ENCODE measurements around the gene POLR1A. TPM values are rescaled to one million over a fixed set of nuclear protein-coding genes. Genes with fewer than 3 reads are reported as not detected.

Gene POLR1A
- total RNA-seq, 1 donor from 2014 or later = 43.2 TPM

DNA sequence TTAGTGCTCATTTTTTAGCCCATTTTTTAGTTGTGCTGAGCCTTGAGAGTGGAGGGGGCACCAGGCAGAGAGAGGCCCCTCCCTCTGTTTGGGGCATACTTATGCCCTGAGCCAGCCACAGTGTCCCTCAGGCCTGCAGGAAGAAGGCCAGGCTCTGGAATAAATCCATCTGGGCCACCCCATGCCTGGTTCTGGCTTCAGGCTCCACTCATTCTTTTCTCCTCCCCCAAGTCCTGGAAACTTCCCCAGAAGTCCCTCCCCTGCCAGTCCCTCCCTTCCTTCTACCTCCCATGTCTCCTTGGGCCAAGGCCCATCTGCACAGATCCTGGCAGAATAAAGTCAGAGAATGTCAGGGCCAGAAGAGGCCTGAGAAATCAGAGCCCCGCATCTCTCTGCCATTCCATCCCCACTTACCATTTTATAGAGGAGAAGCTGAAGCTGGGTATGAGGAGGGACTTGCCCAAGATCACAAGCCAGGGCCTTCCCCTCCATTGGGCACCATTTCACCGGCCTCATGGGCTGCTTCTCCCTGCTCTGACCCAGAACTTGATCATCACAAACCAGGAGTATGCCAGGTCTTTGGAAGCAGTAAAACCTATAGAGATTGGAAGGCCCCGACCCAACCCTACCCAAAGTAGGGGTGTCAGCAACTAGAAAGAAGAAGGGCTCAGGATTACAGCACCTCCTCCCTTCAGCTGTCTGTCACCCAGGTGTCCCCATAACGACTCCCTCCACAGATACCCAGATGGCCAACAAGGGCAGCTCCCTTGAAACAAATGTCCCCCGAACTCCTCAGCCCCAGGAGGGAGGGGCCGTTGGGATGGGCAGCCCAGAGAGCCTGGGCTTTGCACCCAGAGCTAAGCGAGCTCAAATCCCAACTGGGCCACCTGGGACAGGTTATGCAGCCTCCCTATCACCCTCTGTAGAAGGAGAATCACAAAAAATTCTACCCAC lies 108.4 kb downstream of the POLR1A start:
- no peaks in the 10 kb centered on the region for H3K36me3 Mint-ChIP-seq (ENCODE audit: unreplicated experiment)
- TF ChIP-seq, protein P1, sequence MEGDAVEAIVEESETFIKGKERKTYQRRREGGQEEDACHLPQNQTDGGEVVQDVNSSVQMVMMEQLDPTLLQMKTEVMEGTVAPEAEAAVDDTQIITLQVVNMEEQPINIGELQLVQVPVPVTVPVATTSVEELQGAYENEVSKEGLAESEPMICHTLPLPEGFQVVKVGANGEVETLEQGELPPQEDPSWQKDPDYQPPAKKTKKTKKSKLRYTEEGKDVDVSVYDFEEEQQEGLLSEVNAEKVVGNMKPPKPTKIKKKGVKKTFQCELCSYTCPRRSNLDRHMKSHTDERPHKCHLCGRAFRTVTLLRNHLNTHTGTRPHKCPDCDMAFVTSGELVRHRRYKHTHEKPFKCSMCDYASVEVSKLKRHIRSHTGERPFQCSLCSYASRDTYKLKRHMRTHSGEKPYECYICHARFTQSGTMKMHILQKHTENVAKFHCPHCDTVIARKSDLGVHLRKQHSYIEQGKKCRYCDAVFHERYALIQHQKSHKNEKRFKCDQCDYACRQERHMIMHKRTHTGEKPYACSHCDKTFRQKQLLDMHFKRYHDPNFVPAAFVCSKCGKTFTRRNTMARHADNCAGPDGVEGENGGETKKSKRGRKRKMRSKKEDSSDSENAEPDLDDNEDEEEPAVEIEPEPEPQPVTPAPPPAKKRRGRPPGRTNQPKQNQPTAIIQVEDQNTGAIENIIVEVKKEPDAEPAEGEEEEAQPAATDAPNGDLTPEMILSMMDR (IDR thresholded peaks at IDR 0.05) = no peak
- peak overlapping the region; percentile 90 for H3K27ac Mint-ChIP-seq (ENCODE audit: unreplicated experiment)
- no peaks in the 10 kb centered on the region for H3K27me3 Mint-ChIP-seq (ENCODE audit: unreplicated experiment)
- DNase-seq (ENCODE audit: extremely low spot score, unreplicated experiment) = no peak
- peak overlapping the region; percentile 22 for H3K4me3 Mint-ChIP-seq (ENCODE audit: unreplicated experiment)
- H3K9me3 Mint-ChIP-seq (ENCODE audit: unreplicated experiment) = no peaks in the 10 kb centered on the region
- peaks cover 65% of the 10 kb centered on the region for H3K4me1 Mint-ChIP-seq (ENCODE audit: unreplicated experiment)

- H3K4me1 Mint-ChIP-seq (ENCODE audit: unreplicated experiment) = peaks cover 65% of the 10 kb centered on the region
- H3K9me3 Mint-ChIP-seq (ENCODE audit: unreplicated experiment) = no peaks in the 10 kb centered on the region
- H3K4me3 Mint-ChIP-seq (ENCODE audit: unreplicated experiment) = no peak overlapping the region
- H3K27me3 Mint-ChIP-seq (ENCODE audit: unreplicated experiment) = no peaks in the 10 kb centered on the region
- H3K36me3 Mint-ChIP-seq (ENCODE audit: unreplicated experiment) = no peaks in the 10 kb centered on the region
- peak overlapping the region; percentile 90 for H3K27ac Mint-ChIP-seq (ENCODE audit: unreplicated experiment)
- DNase-seq (ENCODE audit: extremely low spot score, unreplicated experiment) = no peak
- TF ChIP-seq, protein P1 (IDR thresholded peaks at IDR 0.05) = no peak
Measured at GRCh38 chr2:85996591-85996990, 109.1 kb downstream of the POLR1A start.

DNA sequence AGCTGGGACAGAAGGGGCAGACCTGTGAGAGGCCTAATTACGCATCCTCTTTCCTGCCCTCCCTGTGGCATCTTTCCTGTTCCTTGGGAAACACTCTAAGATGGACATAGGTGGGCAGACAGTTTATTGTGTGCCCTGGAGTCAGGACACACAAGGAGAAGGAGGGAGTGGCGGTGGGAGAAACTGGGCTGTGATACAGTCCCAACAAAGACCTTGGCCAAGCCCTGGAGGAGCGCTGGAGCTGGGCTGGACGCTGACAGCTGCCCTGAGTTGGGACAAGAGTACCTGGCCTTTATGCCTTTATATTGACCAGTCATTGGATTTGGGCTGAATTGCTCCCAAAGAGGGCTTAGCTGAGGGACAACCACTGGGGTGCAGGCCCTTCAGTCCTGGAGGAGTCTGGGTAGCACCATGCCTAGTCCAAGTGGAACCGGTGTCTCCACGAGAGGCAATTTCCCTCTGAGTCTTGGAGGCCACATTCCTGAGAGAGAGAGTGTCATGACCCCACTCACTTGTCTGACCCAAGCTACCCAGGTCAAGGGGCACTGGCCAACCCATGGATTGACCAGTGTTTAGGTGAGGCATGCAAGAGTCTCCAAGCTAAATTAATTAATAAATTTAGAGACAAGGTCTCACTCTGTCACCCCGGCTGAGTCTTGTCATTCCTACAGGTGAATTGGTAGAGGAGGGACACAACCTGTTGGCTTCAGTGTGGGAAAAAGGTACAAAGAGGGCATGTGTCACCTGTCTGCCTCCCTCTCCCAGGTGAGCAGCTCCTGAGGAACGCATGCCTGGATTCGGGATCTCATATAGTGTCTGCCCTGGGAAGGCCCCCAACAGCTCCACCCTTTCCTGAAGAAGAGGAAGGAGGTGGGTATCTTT lies 109.8 kb downstream of the POLR1A start:
- Mint-ChIP-seq H3K9me3 (ENCODE audit: unreplicated experiment) (no peaks in the 10 kb centered on the region), H3K4me3 (ENCODE audit: unreplicated experiment) (no peak overlapping the region), H3K36me3 (ENCODE audit: unreplicated experiment) (no peaks in the 10 kb centered on the region), H3K27ac (ENCODE audit: unreplicated experiment) (no peak overlapping the region), H3K4me1 (ENCODE audit: unreplicated experiment) (peaks cover 61% of the 10 kb centered on the region), H3K27me3 (ENCODE audit: unreplicated experiment) (no peaks in the 10 kb centered on the region)
- TF ChIP-seq, protein P1 (IDR thresholded peaks at IDR 0.05) = no peak
- no peak for DNase-seq (ENCODE audit: extremely low spot score, unreplicated experiment)

DNA sequence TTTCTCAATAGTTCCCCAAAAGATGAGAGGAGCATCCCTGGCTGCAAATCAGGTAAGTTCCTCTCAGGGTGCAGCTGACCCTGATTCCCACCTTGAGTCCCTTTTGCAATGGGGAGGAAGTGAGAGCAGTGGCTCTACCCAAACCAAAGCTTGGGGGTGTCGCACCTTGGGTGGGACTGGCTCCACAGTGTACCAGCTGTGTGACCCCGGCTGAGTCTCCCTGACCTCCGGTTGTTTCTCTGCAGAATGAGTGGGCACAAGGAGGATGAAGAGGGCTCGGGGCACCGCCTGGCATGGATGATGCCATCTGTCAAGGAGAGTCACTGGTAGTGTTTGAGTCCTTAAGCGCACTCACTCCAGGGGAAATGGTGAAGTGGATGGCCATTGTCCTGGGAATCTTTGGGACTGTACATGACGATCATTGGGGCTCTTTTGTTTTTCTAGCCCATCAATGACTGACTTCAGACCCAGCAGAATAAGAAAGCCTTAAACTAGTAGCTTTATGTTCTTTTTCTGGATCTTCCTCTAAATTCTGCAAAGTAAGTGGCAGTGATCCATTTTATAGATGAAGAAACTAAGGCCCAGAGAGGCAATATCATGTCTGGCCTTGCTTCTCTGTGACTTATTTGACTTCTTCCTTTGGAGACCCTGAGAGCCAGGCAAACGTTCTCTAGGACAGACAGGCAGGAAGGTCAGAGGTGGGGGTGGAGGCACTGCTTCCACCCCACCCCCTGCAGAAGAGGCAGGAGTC lies 110.6 kb downstream of the POLR1A start:
- H3K4me1 Mint-ChIP-seq (ENCODE audit: unreplicated experiment) = peaks cover 53% of the 10 kb centered on the region
- no peaks in the 10 kb centered on the region for H3K9me3 Mint-ChIP-seq (ENCODE audit: unreplicated experiment)
- no peak for DNase-seq (ENCODE audit: extremely low spot score, unreplicated experiment)
- no peaks in the 10 kb centered on the region for H3K27me3 Mint-ChIP-seq (ENCODE audit: unreplicated experiment)
- H3K4me3 Mint-ChIP-seq (ENCODE audit: unreplicated experiment) = no peak overlapping the region
- no peaks in the 10 kb centered on the region for H3K36me3 Mint-ChIP-seq (ENCODE audit: unreplicated experiment)
- H3K27ac Mint-ChIP-seq (ENCODE audit: unreplicated experiment) = no peak overlapping the region
- TF ChIP-seq, protein P1 (IDR thresholded peaks at IDR 0.05) = no peak
